ENCODE data around the gene LYAR.

GRCh38 chr4:4293279-4293678 is 3.3 kb upstream of the LYAR start:
- TF ChIP-seq EP300 (IDR thresholded peaks at IDR 0.05) (no peak), POLR2A (IDR thresholded peaks at IDR 0.05; ENCODE audit: low read depth) (no peak), POLR2AphosphoS5 (IDR thresholded peaks at IDR 0.05) (no peak)
- TF ChIP-seq, protein P1, sequence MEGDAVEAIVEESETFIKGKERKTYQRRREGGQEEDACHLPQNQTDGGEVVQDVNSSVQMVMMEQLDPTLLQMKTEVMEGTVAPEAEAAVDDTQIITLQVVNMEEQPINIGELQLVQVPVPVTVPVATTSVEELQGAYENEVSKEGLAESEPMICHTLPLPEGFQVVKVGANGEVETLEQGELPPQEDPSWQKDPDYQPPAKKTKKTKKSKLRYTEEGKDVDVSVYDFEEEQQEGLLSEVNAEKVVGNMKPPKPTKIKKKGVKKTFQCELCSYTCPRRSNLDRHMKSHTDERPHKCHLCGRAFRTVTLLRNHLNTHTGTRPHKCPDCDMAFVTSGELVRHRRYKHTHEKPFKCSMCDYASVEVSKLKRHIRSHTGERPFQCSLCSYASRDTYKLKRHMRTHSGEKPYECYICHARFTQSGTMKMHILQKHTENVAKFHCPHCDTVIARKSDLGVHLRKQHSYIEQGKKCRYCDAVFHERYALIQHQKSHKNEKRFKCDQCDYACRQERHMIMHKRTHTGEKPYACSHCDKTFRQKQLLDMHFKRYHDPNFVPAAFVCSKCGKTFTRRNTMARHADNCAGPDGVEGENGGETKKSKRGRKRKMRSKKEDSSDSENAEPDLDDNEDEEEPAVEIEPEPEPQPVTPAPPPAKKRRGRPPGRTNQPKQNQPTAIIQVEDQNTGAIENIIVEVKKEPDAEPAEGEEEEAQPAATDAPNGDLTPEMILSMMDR (IDR thresholded peaks at IDR 0.05), result no peak

All from esophagus muscularis mucosa (tissue), 4 donors.